AG04450 (cell line): ENCODE measurements around the gene SERPINA4. TPM values are rescaled to one million over a fixed set of nuclear protein-coding genes. Genes with fewer than 3 reads are reported as not detected.

Experiments
- CTCF ChIA-PET: fragments of 300-600, 350-600 bp; formaldehyde crosslinking; extraction: SDS; loops from one replicate; lab custom pipeline; 2022; ENCODE audit warnings: antibody characterized with exemption, inconsistent platforms; lab: Charles Lee
- POLR2A ChIA-PET: fragments of 350-600 bp; formaldehyde crosslinking; extraction: SDS; loops from one replicate; lab custom pipeline; 2021; ENCODE audit warnings: antibody characterized with exemption, inconsistent platforms; lab: Yijun Ruan, JAX
- DNase-seq: peaks from one replicate; pipeline ENCODE4 v3.0.0-alpha.2; 2011; ENCODE audit warnings: low read depth, low spot score
- H3K27ac ChIP-seq: one replicate; pipeline ENCODE4 v1.5.1; 2012; ENCODE audit warnings: low read depth, low read length, control low read depth
- H3K27me3 ChIP-seq: one replicate; pipeline ENCODE4 v1.6.0; 2012; ENCODE audit warnings: low read length; ENCODE audit not compliant: control insufficient read depth, insufficient read depth
- H3K4me3 ChIP-seq: 2 replicates; pipeline ENCODE4 v1.5.1; 2011; ENCODE audit warnings: mild to moderate bottlenecking, low read depth, low read length, control low read depth
- H3K9me3 ChIP-seq: 2 replicates; pipeline ENCODE4 v1.5.1; 2012; ENCODE audit warnings: low read length; ENCODE audit not compliant: control insufficient read depth, insufficient read depth
- CTCF ChIP-seq: IDR thresholded peaks from 2 replicates; pipeline ENCODE4 v1.5.1; 2011; ENCODE audit warnings: low read depth, low read length, control low read depth, inconsistent platforms
- polyA minus RNA-seq: library from RNA; depleted of rRNA, polyadenylated mRNA; stranded (reverse); fragments of >200 nt; gene quantifications from 2 replicates; pipeline ENCODE4 v1.2.3, GENCODE V29; 2011; rRNA and poly(A)+ RNA removed
- polyA plus RNA-seq: library from polyadenylated mRNA; depleted of rRNA; stranded (reverse); fragments of >200 nt; gene quantifications from 2 replicates; pipeline ENCODE4 v1.2.3, GENCODE V29; 2011; rRNA removed

The SERPINA4 gene
- not detected in 2 replicates for polyA plus RNA-seq
- not detected in 2 replicates for polyA minus RNA-seq

GRCh38 chr14:94560751-94561655 lies at the start of gene SERPINA4:
Gene SERPINA4 (plus strand): TSS chr14:94561442. CDS start chr14:94563483, 2,041 bp downstream.
- Histone ChIP-seq H3K27me3 (peaks cover 5% of the 10 kb centered on the region), H3K27ac (no peak within 1 kb of the TSS), H3K4me3 (no peak within 1 kb of the TSS), H3K9me3 (no peaks in the 10 kb centered on the region; the same call in 1 of the 2 replicates)
- no peak for TF ChIP-seq CTCF
- CTCF ChIA-PET: interaction anchor here (0.9 to 1.8 kb wide), 4 partner anchors 11 to 75 kb away, joined by 3 to 9 read pairs (median 4); no protein-coding TSS in a partner anchor
- no peak for DNase-seq
- POLR2A ChIA-PET: no interaction called here

DNA sequence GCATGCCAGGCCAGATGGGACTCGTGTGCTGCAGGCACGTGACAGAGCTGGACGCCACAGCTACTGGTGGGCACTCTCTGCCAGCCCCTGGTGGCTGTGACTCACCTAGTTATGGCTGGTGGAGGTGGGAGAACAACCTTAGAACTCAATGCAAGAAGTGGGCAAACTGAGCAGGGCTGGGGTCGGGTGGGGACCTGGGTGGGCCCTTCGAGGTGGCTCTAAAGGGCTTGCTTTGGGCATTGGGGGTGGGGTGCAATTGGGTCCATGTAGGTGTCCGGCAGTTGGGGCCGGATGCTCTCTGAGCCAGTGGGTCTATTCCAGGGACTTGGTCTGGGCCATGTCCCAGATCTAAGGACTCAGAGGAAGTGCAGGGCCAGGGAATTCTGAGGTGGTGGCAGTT lies 46.9 kb upstream of the SERPINA4 start:
- POLR2A ChIA-PET: no interaction called here
- no peak overlapping the region for H3K27ac ChIP-seq
- no peak overlapping the region for H3K4me3 ChIP-seq
- H3K27me3 ChIP-seq: no peaks in the 10 kb centered on the region
- no peak for TF ChIP-seq CTCF
- CTCF ChIA-PET: no interaction called here
- no peak for DNase-seq
- H3K9me3 ChIP-seq: peaks cover 2% of the 10 kb centered on the region; the same call in 1 of the 2 replicates

GRCh38 chr14:94515426-94515825 lies 45.8 kb upstream of the SERPINA4 start:
- no peak overlapping the region for H3K27ac ChIP-seq
- ChIA-PET CTCF (interaction anchor here (0.8 kb wide), 1 partner anchor 29 kb away, joined by 3 read pairs; no protein-coding TSS in a partner anchor), POLR2A (no interaction called here)
- no peak for TF ChIP-seq CTCF
- DNase-seq: no peak
- no peak overlapping the region for H3K4me3 ChIP-seq
- H3K9me3 ChIP-seq: peaks cover 3% of the 10 kb centered on the region; the same call in 1 of the 2 replicates
- H3K27me3 ChIP-seq: no peaks in the 10 kb centered on the region

DNA sequence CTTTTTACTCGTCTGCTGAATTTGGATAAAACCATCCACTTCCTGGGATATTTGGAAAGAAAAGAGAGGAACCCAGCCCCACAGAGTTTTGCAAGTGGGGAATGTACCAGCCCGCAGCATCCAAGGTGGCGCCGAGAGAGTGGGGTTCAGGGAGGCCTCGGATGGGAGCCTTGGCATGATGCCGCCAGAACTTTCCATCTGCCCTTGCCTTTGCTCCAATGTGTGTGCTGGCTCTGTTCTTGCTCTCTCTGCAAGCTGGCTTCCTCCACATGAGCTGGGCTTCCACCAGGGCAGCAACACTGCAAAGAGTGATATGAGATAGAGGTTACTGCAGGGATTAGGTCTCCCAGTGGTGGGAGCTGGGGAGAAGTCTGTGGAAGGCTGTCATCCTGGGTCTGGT lies 45.4 kb upstream of the SERPINA4 start:
- ChIA-PET POLR2A (no interaction called here), CTCF (interaction anchor here (0.8 kb wide), 1 partner anchor 30 kb away, joined by 3 read pairs; no protein-coding TSS in a partner anchor)
- TF ChIP-seq CTCF: no peak
- H3K9me3 ChIP-seq: peaks cover 3% of the 10 kb centered on the region; the same call in 1 of the 2 replicates
- no peak overlapping the region for H3K4me3 ChIP-seq
- no peaks in the 10 kb centered on the region for H3K27me3 ChIP-seq
- H3K27ac ChIP-seq: no peak overlapping the region
- DNase-seq: no peak

- Histone ChIP-seq H3K27ac (no peak overlapping the region), H3K27me3 (no peaks in the 10 kb centered on the region), H3K4me3 (no peak overlapping the region), H3K9me3 (peaks cover 3% of the 10 kb centered on the region; the same call in 1 of the 2 replicates)
- POLR2A ChIA-PET: no interaction called here
- TF ChIP-seq CTCF: no peak
- CTCF ChIA-PET: no interaction called here
- DNase-seq: no peak
Measured at GRCh38 chr14:94517248-94517640, 44.0 kb upstream of the SERPINA4 start.
